LNCaP clone FGC (cell line): ENCODE data around the gene NFIA.

Experiments
- DNase-seq: peaks from one replicate; pipeline ENCODE4 v3.0.0-alpha.2; 2011; ENCODE audit warnings: low read depth
- H3K4me3 ChIP-seq: 2 replicates; pipeline ENCODE4 v1.5.1; 2011; ENCODE audit warnings: mild to moderate bottlenecking, low read depth, low read length, control low read depth
- TF ChIP-seq, protein P1 (sequence below): IDR thresholded peaks from 2 replicates; pipeline ENCODE4 v1.5.1; 2012; ENCODE audit warnings: mild to moderate bottlenecking; ENCODE audit not compliant: control insufficient read depth, insufficient read depth; ENCODE audit errors: extremely low read depth

NFIA gene

GRCh38 chr1:61233121-61233660 is 150.8 kb downstream of the NFIA start:
- TF ChIP-seq, protein P1, sequence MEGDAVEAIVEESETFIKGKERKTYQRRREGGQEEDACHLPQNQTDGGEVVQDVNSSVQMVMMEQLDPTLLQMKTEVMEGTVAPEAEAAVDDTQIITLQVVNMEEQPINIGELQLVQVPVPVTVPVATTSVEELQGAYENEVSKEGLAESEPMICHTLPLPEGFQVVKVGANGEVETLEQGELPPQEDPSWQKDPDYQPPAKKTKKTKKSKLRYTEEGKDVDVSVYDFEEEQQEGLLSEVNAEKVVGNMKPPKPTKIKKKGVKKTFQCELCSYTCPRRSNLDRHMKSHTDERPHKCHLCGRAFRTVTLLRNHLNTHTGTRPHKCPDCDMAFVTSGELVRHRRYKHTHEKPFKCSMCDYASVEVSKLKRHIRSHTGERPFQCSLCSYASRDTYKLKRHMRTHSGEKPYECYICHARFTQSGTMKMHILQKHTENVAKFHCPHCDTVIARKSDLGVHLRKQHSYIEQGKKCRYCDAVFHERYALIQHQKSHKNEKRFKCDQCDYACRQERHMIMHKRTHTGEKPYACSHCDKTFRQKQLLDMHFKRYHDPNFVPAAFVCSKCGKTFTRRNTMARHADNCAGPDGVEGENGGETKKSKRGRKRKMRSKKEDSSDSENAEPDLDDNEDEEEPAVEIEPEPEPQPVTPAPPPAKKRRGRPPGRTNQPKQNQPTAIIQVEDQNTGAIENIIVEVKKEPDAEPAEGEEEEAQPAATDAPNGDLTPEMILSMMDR = no peak
- H3K4me3 ChIP-seq = no peak overlapping the region
- no peak for DNase-seq

DNA sequence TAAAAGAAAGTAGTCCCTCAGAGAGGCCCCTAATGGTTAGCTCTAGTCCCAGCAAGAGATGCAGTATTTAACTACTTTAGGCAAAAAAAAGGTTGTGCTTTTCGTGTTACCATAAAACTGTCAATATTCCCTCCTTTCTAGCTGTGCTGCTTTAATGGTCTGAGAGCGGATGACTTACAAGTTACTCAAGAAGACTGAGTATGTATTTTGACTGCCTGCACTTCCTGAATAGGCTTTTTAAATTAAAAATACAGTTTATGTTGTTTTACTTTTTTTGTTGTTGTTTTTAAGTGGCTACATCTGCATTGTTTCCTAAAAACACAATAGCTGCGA is 152.2 kb downstream of the NFIA start:
- TF ChIP-seq, protein P1 = no peak
- H3K4me3 ChIP-seq = no peak overlapping the region
- no peak for DNase-seq

GRCh38 chr1:61237147-61237546 is 154.8 kb downstream of the NFIA start:
- H3K4me3 ChIP-seq = no peak overlapping the region
- TF ChIP-seq, protein P1 = no peak
- DNase-seq = no peak

DNA sequence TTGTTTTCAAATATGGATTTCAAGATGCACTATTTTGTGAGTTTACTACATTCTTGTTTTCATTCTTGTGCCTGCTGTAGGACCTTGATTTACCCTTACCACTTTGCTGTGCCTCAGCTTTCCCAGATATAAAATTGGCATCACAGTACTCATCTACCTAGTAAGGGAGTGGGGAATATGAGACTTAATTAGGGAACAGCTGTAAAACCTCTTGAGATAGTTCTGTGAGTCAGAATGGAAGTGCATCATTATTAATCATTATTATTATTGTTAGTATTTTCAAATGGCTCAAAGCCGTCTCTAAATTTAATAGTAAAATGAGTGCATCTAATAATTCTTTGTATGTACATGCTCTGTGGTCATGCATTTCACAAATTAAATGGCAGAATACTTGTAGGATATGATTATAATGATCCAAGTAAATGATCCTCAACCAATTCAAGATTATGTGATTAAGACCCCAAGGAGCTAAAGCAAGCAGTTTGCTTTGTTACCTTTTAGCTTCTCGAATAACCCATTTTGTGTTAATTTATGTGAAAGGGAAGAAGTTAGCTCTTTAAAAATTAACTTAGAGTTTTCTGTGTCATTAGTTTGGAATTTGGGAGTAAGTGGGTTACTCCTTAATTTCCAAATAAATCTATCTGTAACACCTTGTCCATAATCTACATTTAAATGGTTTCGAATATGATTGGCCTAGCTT is 155.4 kb downstream of the NFIA start:
- TF ChIP-seq, protein P1 = no peak
- no peak overlapping the region for H3K4me3 ChIP-seq
- no peak for DNase-seq

DNA sequence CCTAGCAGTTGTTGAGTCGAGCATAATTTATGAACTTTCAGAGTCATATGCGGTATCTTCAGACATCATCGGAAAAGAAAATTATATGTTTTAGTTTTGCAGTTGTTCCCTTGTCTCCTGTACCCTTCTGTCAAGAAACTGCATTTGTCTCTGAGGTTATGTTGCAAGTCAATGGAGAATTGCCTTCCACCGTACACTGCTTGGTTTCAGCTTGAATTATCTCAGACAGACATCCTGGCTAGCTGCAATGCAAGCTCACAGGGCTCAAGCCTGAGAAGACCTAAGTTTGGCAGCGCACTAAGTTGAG is 156.0 kb downstream of the NFIA start:
- no peak overlapping the region for H3K4me3 ChIP-seq
- no peak for DNase-seq
- TF ChIP-seq, protein P1 = no peak

DNA sequence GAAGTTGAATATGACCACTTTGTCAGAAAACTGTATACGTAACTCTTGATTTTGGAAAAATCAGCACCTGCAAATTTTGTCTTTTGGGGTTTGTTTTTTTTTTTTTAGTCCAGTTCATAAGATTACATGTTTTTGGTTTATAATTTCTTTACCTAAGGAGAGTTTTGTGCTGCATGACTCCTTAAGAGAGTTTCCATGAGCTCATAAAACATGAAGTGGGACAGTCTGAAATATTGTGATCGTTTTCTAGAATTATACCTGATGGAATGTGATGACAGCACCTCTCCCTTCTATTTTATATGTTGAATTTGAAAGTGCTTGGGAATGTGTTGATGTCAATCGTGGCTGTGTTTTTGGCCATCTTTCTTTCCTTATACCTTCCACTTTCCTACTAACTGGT is 158.5 kb downstream of the NFIA start:
- H3K4me3 ChIP-seq = peak overlapping the region; percentile 42
- DNase-seq = no peak
- TF ChIP-seq, protein P1 = no peak

DNA sequence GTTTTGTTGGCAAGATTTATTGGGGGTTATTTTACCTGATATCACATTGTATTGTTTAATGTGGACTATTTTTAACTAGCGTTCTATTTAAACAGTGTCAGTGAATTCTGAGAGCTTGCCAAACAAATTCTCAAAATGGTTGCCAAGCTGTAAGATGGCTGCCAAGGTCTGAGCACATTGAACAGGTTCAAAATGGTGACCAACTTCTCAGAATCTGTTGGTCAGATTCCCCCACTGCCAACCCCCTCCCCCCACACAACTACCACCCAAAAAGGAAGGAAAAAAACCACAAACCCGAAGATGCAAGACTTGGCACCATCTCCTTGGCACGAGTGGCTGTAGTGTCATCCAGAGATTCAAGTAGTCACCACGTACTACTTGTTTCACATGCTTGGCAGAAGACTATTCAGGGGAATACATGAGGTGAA is 159.1 kb downstream of the NFIA start:
- TF ChIP-seq, protein P1 = no peak
- H3K4me3 ChIP-seq = peak overlapping the region; percentile 42
- DNase-seq = peak; percentile 91
